BJ (cell line): ENCODE data around the gene CHCHD3. TPM values are rescaled to one million over a fixed set of nuclear protein-coding genes. Genes with fewer than 3 reads are reported as not detected.
A peak's percentile ranks its signal among the peaks of the same experiment; 100 is the strongest.

Experiments
- CTCF ChIA-PET: fragments of 350-600 bp; formaldehyde crosslinking; extraction: SDS; loops from one replicate; lab custom pipeline; 2021; ENCODE audit warnings: antibody characterized with exemption, inconsistent platforms; lab: Yijun Ruan, JAX
- POLR2A ChIA-PET: fragments of 300-600 bp; sonication (Branson Sonifier 250); formaldehyde crosslinking; extraction: SDS; loops from one replicate; lab custom pipeline; 2021; ENCODE audit warnings: antibody characterized with exemption; lab: Charles Lee
- DNase-seq: peaks from one replicate; pipeline ENCODE4 v3.0.0-alpha.2; 2011; ENCODE audit warnings: low read depth
- H3K27me3 ChIP-seq: 2 replicates; pipeline ENCODE4 v1.6.0; 2011; ENCODE audit warnings: low read length; ENCODE audit not compliant: control insufficient read depth, insufficient read depth
- H3K36me3 ChIP-seq: 2 replicates; pipeline ENCODE4 v1.5.1; 2011; ENCODE audit warnings: low read length; ENCODE audit not compliant: control insufficient read depth, insufficient read depth
- H3K4me3 ChIP-seq: 2 replicates; pipeline ENCODE4 v1.5.1; 2011; ENCODE audit warnings: low read depth, mild to moderate bottlenecking, control low read depth, low read length
- polyA plus RNA-seq: library from polyadenylated mRNA; depleted of rRNA; stranded (reverse); fragments of >200 nt; gene quantifications from 2 replicates; pipeline ENCODE4 v1.2.3, GENCODE V29; 2011
- TF ChIP-seq, protein P1 (sequence below): IDR thresholded peaks from 2 replicates; pipeline ENCODE4 v1.5.1; 2011; ENCODE audit warnings: low read depth, mild to moderate bottlenecking, control low read depth, inconsistent platforms, low read length, moderate library complexity; ENCODE audit not compliant: insufficient read depth

Gene CHCHD3
- polyA plus RNA-seq, 1 experiment: 47.2 TPM

DNA sequence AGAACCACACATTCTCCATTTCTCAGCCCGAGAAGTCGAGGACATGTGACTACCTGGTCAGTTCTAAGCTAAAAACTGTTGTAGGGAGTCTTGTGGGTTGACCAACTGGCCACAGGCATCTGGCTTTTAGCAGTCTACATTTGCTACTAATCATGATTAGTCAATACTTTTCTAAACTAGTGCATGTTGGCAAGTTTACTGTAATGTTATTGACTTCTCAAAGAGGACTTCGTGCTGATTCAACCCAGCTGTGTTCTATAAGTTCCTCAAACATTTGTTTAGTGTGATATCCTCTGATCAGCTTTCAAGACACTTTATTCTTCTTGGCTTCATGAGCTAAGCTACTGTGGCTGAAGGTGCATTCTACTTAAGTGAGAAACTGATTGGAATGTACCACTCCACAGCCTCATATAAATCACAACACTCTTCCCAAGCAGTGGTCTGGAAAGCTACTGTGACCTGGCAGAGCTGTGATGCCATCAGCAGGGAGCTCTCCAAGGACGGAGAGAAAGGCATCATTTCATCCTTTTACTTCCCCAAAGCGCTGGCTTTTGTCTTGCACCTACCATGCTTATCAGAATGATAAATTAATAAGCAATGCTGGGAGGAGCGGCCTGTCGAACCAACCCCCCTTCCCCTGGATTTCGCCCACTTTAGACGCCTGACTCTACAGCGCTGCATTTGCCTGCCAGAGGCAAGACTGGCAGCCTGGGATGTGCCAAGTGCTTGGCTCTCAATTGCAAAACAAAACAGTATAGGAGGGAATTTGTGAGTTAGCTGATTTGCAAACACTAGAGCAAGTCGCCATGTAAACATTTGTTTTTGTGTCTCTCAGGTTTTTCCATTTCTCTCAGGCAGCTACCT is 298.9 kb downstream of the CHCHD3 start:
- Histone ChIP-seq H3K27me3 (no peaks in the 10 kb centered on the region), H3K4me3 (no peak overlapping the region), H3K36me3 (no peaks in the 10 kb centered on the region)
- ChIA-PET POLR2A (interaction anchor here (1.4 kb wide), 1 partner anchor 9 kb away, joined by 3 read pairs; no protein-coding TSS in a partner anchor), CTCF (interaction anchor here (0.6 to 1.4 kb wide), 2 partner anchors 10 to 60 kb away, joined by 3 to 4 read pairs; no protein-coding TSS in a partner anchor)
- TF ChIP-seq, protein P1, sequence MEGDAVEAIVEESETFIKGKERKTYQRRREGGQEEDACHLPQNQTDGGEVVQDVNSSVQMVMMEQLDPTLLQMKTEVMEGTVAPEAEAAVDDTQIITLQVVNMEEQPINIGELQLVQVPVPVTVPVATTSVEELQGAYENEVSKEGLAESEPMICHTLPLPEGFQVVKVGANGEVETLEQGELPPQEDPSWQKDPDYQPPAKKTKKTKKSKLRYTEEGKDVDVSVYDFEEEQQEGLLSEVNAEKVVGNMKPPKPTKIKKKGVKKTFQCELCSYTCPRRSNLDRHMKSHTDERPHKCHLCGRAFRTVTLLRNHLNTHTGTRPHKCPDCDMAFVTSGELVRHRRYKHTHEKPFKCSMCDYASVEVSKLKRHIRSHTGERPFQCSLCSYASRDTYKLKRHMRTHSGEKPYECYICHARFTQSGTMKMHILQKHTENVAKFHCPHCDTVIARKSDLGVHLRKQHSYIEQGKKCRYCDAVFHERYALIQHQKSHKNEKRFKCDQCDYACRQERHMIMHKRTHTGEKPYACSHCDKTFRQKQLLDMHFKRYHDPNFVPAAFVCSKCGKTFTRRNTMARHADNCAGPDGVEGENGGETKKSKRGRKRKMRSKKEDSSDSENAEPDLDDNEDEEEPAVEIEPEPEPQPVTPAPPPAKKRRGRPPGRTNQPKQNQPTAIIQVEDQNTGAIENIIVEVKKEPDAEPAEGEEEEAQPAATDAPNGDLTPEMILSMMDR: no peak
- DNase-seq: peak; percentile 86

DNA sequence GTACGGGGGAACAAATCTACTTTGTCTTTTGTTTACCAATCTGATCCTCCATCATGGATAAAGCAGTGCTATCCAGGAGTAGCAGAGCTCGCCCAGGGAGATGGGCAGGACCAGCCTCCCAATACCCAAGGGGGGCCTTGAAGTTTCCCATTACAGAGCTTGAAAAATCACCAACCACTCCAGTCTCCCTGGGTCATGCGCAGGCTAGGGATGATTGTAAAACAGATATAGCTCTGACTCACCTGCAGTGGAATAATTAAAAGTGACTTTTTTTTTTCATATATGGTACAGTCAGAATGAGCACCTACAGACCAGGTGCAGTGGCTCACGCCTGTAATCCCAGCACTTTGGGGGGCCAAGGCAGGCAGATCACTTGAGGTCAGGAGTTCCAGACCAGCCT is 301.1 kb downstream of the CHCHD3 start:
- no peak for DNase-seq
- TF ChIP-seq, protein P1: no peak
- ChIA-PET POLR2A (no interaction called here), CTCF (interaction anchor here (1.2 to 1.4 kb wide), 2 partner anchors 15 to 19 kb away, joined by 4 read pairs; no protein-coding TSS in a partner anchor)
- Histone ChIP-seq H3K36me3 (no peaks in the 10 kb centered on the region), H3K4me3 (no peak overlapping the region), H3K27me3 (no peaks in the 10 kb centered on the region)

DNA sequence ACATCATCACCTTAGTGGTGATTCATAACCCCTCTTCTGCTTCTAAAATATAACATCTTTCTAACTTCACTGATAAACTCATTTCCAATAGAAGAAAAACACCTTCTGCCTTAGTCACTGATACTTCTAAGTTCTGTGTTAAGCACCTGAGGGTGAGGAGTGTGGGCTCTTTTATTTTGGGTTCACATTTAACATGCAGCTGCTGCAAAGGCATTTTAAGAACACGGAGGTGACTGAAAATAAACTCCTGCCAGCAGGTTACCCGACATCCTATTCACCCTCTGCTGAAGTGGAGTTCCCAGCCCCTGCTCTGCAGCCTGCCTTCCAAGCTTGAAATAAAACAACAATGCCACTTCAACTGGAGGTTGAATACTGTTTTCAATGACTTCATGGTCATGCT is 302.7 kb downstream of the CHCHD3 start:
- TF ChIP-seq, protein P1: no peak
- Histone ChIP-seq H3K4me3 (no peak overlapping the region), H3K36me3 (no peaks in the 10 kb centered on the region), H3K27me3 (no peaks in the 10 kb centered on the region; the same call in 1 of the 2 replicates)
- CTCF ChIA-PET: no interaction called here
- POLR2A ChIA-PET: no interaction called here
- DNase-seq: no peak

DNA sequence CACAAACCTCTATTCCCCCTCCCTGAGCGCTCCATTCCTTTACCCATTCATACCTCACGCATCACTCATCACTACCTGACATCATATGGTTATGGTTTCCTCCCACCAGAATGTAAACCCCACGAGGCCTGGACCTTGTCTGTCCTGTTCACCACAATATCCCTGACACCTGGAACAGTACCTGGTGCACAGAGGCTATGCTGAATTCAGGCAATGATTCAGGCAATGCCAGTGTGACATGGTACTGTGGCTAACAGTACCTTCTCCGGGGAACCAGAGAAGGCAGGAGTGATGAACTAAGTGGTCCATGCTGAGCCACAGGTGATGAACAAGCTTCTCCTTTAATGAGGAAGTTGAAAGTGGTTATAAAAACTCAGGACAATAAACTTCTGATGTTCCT is 303.1 kb downstream of the CHCHD3 start:
- H3K27me3 ChIP-seq: no peaks in the 10 kb centered on the region; the same call in 1 of the 2 replicates
- no peak overlapping the region for H3K4me3 ChIP-seq
- H3K36me3 ChIP-seq: no peaks in the 10 kb centered on the region
- TF ChIP-seq, protein P1: no peak
- no peak for DNase-seq
- ChIA-PET POLR2A (no interaction called here), CTCF (no interaction called here)

DNA sequence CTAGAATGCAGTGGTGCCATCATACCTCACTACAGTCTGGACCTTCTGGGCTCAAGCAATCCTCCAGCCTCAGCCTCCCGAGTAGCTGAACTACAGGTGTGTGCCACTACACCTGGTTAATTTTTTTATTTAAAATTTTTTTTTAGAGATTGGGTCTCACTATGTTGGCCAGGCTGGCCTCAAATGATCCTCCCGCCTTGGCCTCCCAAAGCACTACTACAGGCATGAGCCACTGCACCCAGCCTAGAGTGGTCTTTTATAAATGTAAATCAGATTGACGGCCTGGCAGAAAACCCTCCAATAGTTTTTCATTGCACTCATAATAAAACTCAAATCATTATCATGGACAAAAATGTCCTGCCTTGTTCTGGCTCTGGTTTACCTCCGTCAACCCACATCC is 303.9 kb downstream of the CHCHD3 start:
- H3K27me3 ChIP-seq: no peaks in the 10 kb centered on the region; the same call in 1 of the 2 replicates
- POLR2A ChIA-PET: no interaction called here

More for the DNA sequence above, 303.9 kb downstream of the CHCHD3 start:
- Histone ChIP-seq H3K4me3 (no peak overlapping the region), H3K36me3 (no peaks in the 10 kb centered on the region)
- TF ChIP-seq, protein P1: no peak
- no peak for DNase-seq
- CTCF ChIA-PET: no interaction called here
